Transverse colon (tissue), 4 donors: ENCODE results near the gene SDCCAG8.

Experiments
- POLR2AphosphoS5 ChIP-seq, 3 donors: sonication (generic); formaldehyde crosslinking; IDR thresholded peaks; one replicate each; pipeline ENCODE4 v1.6.1; 2016; ENCODE audit warnings: antibody characterized with exemption in 3 of 3
- TF ChIP-seq, protein P1 (sequence below), 5 experiments: fragments of 200-600 bp in 3 of 5; fragments of 450-650 bp in 2 of 5; sonication (generic) in 3 of 5; IDR thresholded peaks; 1 replicate in 2 of 5; 2 replicates in 3 of 5; pipeline ENCODE4 v1.5.1; 2016 to 2017; ENCODE audit warnings: antibody characterized with exemption in 5 of 5, inconsistent platforms in 3 of 5, mild to moderate bottlenecking in 2 of 5, moderate library complexity in 1 of 5

DNA sequence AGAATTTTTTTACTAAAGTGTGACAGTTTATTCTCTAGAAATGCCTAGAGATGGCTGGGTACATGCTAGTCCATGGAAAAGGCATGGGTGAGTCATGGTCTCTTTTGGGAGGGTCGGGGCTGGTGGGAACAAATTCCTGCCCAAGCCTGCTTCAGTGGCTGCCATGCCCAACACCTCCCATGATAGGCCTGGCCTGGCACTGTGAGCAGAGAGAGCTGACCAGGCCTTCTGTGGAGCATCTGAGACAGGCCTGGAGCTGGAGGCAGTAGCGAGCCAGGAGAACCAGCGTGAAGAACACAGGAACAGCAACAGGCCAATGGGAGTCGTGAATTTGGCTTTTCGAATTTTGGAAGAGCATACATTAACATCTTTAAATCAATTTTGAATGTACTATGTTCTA is 209.2 kb downstream of the SDCCAG8 start:
- TF ChIP-seq, protein P1, sequence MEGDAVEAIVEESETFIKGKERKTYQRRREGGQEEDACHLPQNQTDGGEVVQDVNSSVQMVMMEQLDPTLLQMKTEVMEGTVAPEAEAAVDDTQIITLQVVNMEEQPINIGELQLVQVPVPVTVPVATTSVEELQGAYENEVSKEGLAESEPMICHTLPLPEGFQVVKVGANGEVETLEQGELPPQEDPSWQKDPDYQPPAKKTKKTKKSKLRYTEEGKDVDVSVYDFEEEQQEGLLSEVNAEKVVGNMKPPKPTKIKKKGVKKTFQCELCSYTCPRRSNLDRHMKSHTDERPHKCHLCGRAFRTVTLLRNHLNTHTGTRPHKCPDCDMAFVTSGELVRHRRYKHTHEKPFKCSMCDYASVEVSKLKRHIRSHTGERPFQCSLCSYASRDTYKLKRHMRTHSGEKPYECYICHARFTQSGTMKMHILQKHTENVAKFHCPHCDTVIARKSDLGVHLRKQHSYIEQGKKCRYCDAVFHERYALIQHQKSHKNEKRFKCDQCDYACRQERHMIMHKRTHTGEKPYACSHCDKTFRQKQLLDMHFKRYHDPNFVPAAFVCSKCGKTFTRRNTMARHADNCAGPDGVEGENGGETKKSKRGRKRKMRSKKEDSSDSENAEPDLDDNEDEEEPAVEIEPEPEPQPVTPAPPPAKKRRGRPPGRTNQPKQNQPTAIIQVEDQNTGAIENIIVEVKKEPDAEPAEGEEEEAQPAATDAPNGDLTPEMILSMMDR (IDR thresholded peaks at IDR 0.05) = no peak
- TF ChIP-seq POLR2AphosphoS5 (IDR thresholded peaks at IDR 0.05) = no peak
